Stimulated activated naive CD4-positive, alpha-beta T cell (primary cell): ENCODE data around the gene EDN1.
A peak's percentile ranks its signal among the peaks of the same experiment; 100 is the strongest.

Experiments
- DNase-seq, 6 experiments: peaks; one replicate each; lab custom pipeline; 2025; lab: John Stamatoyannopoulos, UW

Gene EDN1

GRCh38 chr6:12289933-12290820 lies at the start of gene EDN1:
EDN1 (plus strand) TSS chr6:12290361; CDS start chr6:12290630, 269 bp downstream.
- peak; percentile 1 to 37 (median 13) for DNase-seq

- DNase-seq, result no peak
These were observed 48.5 kb upstream of the EDN1 start for GRCh38 chr6:12241493-12242175.

DNA sequence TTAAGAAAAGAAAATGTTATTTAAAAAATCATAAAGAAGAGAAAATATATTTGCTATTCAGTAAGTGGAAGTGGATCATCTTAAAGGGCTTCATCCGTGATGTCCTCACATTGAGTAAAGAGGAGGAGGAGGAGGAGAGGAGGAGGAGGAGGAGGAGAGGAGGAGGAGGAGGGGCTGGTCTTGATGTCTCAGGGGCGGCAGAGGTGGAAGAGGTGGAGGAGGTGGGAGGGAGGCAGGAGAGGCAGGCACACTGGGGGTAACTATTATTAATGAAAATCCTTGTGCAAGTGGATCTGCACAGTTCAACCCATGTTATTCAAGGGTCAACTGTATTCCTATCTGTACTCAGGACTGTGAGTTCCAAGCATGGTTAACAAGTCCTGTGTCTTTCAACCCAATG lies 47.0 kb upstream of the EDN1 start:
- no peak for DNase-seq

DNA sequence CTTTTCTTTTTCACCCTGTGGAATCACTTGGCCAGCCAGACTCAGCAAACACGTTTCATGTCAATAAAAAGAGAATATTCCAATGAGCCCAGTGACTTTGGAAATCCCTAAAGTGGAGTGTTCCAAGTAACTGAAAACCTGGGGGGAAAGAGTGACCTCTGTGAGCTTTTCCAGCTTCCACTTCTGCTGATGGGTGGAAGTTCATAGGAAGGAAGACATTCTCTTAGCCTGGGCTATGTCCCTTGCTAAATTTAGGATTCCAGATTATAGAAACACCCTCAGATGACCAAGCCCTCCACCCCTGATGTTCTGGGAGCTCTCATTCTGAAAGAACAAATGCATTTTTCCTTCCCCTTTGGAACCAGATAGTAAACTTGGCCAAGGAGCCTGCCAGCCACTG lies 44.8 kb upstream of the EDN1 start:
- DNase-seq, result no peak

DNA sequence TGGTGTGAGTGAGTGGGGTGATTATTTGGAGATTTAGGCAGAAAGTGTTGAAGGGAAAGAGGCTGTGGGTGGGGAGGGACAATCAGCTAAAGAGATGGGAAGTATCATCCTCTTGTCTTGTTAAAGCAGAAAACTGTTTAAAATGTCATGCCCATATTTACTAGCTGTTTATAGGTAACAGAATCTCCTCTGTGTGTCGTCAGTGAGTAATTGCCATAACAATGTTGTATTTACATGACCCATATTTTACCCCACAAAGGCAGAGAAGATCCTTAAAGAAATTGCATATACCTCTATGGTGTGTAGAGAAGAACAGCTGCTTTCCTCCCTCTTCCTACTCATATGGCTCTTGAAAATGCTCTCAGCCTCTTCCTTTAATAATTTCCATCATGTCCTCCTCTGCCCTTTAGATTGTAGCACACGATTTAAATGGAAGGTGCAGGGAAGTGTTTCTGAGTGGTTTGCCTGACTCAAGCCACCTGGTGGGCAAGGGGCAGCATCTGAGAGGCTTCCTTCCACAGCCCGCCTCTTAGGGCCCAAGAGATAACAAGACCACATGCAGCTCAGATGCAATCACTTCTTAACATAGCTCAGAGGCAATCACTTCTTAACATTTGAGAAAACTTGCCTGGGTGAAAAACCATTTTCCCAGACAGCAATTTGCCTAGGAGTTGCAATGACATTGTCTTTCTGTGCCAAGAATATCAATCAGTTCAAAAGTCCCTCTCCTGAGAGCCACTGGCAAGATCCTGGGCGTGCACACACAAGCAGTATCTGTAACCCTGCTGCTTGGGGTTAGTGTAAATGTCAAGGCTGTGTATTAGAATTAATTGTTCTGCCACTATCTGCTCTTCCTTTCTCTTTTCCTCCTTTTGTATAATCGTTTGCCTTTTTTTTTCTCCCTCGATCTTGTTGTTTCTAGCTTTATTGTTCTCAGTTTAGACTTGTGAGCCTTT lies 44.1 kb upstream of the EDN1 start:
- DNase-seq, result no peak

- no peak for DNase-seq
These were observed 43.3 kb upstream of the EDN1 start for GRCh38 chr6:12246900-12247299.

GRCh38 chr6:12249541-12250382 lies 40.4 kb upstream of the EDN1 start:
- no peak for DNase-seq

GRCh38 chr6:12250383-12250770 lies 39.8 kb upstream of the EDN1 start:
- DNase-seq, result no peak

- DNase-seq, result no peak
These were observed 36.0 kb upstream of the EDN1 start for GRCh38 chr6:12254210-12254609.

- DNase-seq, result no peak
These were observed 32.0 kb upstream of the EDN1 start for GRCh38 chr6:12258191-12258590.

GRCh38 chr6:12258591-12259075 lies 31.5 kb upstream of the EDN1 start:
- no peak for DNase-seq

- DNase-seq, result no peak
These were observed 29.6 kb upstream of the EDN1 start for GRCh38 chr6:12260458-12261093.

- no peak for DNase-seq
These were observed 28.7 kb upstream of the EDN1 start for GRCh38 chr6:12261502-12261901.

GRCh38 chr6:12262236-12263061 lies 27.7 kb upstream of the EDN1 start:
- DNase-seq, result no peak

- DNase-seq, result no peak
These were observed 26.8 kb upstream of the EDN1 start for GRCh38 chr6:12263403-12263802.

DNA sequence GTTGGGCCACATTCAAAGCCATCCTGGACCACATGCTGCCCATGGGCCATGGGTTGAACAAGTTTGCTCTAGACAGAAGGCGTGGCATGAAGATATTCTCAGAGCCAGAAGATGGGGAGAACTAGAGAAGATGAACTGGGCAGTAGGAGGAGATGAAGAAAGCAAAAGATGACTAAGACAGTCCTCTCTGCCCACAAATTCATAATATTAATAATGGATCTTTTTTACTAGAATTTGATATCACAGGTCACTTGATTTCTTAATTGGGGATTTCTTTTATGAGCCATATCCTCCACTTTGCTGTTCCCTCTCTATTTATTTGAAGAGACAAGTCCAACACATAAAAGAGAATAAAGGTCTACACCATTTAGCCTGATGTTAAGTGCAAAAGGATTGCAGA lies 25.5 kb upstream of the EDN1 start:
- DNase-seq, result no peak

GRCh38 chr6:12265296-12265695 lies 24.9 kb upstream of the EDN1 start:
- DNase-seq, result no peak

GRCh38 chr6:12265791-12266190 lies 24.4 kb upstream of the EDN1 start:
- no peak for DNase-seq

- DNase-seq, result no peak
These were observed 23.6 kb upstream of the EDN1 start for GRCh38 chr6:12266571-12266970.

DNA sequence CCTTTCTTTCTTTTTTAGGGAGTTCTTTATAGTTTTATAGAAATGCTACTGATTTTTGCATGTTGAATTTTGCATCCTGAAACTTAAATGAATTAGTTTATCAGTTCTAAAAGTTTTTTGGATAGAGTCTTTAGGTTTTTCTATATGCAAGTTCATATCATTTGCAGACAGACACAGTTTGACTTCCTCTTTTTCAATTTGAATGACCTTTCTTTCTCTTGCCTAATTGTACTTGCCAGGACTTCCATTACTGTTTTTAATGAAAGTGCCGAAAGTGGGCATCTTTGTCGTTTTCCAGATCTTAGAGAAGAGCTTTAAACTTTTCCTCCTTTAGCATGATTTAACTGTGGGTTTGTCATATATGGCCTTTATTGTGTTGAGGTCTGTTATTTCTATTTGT lies 21.1 kb upstream of the EDN1 start:
- DNase-seq, result no peak
